ENCODE results near the gene HOMER2. TPM values are rescaled to one million over a fixed set of nuclear protein-coding genes. Genes with fewer than 3 reads are reported as not detected.

The HOMER2 gene
- 9.0 and 10.2 TPM in 2 replicates for total RNA-seq

GRCh38 chr15:82952158-82953081, at the start of gene HOMER2:
Gene HOMER2 (minus strand): TSS chr15:82952720. CDS start chr15:82952535, 185 bp downstream.

DNA sequence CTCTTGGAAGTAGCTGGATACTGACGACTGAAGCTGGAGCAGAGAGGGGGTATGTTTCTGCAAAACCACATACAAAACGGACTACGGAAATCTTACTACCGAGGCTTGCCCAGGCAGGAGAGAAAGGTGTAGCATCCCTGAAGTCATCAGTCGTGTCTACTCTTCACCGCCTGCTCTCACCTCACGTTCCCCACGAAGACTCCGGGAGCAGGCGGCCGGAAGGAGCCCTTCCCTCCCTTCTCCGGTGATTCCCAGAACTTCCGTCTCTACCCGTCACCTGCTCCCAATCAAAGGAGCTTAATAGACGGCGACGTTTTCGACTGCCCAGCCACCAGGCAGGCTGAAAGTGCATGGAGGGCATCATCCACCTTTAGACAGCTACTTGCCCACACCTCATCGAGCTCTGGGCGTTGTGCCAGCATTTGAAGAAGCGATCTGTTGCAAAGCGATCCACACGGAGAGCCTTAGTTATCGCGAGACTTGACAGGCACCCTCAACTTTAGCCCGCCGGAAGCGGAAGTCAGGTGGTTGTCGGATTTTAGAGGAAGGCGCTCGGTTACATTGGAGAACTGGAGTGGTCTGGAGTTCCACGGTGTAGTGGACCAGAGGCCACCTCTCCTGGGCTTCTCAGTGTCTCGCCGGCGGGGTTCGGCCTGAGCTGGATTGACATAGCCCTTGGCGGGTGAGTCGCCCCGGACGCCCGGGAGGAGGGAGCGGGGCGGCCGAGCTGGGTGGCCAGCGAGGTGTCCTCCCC, 33.3 kb upstream of the HOMER2 start, which contains the start of gene RAMAC:
Gene RAMAC (plus strand): TSS at position 523 of the 754 bp plus-strand sequence. CDS start 2,809 bp downstream, outside the sequence.

GRCh38 chr15:82809308-82810060, 143.0 kb downstream of the HOMER2 start, which contains the start of gene WHAMM:
Gene WHAMM (plus strand): TSS chr15:82809628. CDS start chr15:82809727, 99 bp downstream.

DNA sequence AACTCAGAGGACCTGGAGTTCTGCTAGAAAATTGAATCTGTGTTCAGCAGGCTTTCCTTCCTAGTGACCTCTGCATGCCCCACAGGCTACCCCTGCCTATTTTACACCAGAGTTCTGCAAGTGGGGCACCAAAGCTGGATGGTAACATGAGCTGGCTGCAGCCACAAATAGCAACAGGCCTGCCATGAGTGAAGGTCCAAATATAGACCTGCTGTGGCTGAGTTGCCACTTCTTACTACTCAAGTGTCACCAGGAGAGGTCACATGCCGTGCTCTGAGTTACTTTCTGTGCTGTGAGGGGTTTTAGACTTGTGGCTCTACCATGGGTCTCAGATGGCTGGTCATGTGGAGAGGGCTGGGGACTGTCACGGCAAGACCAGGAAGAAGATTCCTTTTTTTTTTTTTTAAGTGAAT, 146.5 kb downstream of the HOMER2 start, which contains the start of gene FSD2:
Gene FSD2 (minus strand): TSS at position 76 of the 413 bp plus-strand sequence. CDS start 18,679 bp downstream, outside the sequence.

Other genes starting within 250 kb of the HOMER2 start
- 0.79 and 1.0 TPM in 2 replicates for gene AP3B2, start 242.8 kb downstream of the HOMER2 start, total RNA-seq
- not detected in 2 replicates for gene FSD2, start 146.7 kb downstream of the HOMER2 start, total RNA-seq
- 2.0 and 2.5 TPM in 2 replicates for gene WHAMM, start 143.1 kb downstream of the HOMER2 start, total RNA-seq
- gene RAMAC, start 33.5 kb upstream of the HOMER2 start, total RNA-seq: 28.5 and 33.4 TPM in 2 replicates
- gene C15orf40, start 58.9 kb upstream of the HOMER2 start, total RNA-seq: 12.6 and 32.6 TPM in 2 replicates
- 67.2 and 92.5 TPM in 2 replicates for gene BTBD1, start 114.5 kb upstream of the HOMER2 start, total RNA-seq
- 1.9 and 2.0 TPM in 2 replicates for gene TM6SF1, start 154.9 kb upstream of the HOMER2 start, total RNA-seq